Spinal cord (tissue), 10 donors: ENCODE measurements around the gene PLD6. TPM values are rescaled to one million over a fixed set of nuclear protein-coding genes. Genes with fewer than 3 reads are reported as not detected.
A peak's percentile ranks its signal among the peaks of the same experiment; 100 is the strongest.
"Not testable (repeated sequence)": the region's sequence is repeated elsewhere in the genome, so short reads cannot be mapped to it uniquely, and the experiment has no call there.

ENCODE experiments used
- DNase-seq, 6 donors: peaks; one replicate each; pipeline versions ENCODE4 v3.0.0 to v3.0.0-alpha.2; 2013 to 2015; ENCODE audit warnings: low spot score in 6 of 6, low read depth in 4 of 6
- H3K27ac ChIP-seq: one replicate; pipeline ENCODE4 v1.5.1; 2013; ENCODE audit warnings: low read depth, low read length, control low read depth
- H3K27me3 ChIP-seq: one replicate; pipeline ENCODE4 v1.6.1; 2013; ENCODE audit warnings: low read length; ENCODE audit not compliant: control insufficient read depth, insufficient read depth
- H3K36me3 ChIP-seq: one replicate; pipeline ENCODE4 v1.6.1; 2013; ENCODE audit warnings: low read length; ENCODE audit not compliant: control insufficient read depth, insufficient read depth
- H3K4me1 ChIP-seq: one replicate; pipeline ENCODE4 v1.6.1; 2013; ENCODE audit warnings: low read length; ENCODE audit not compliant: control insufficient read depth, insufficient read depth
- H3K4me3 ChIP-seq: one replicate; pipeline ENCODE4 v1.5.1; 2013; ENCODE audit warnings: low read depth, low read length, control low read depth
- H3K9me3 ChIP-seq: one replicate; pipeline ENCODE4 v1.6.1; 2013; ENCODE audit warnings: low read length; ENCODE audit not compliant: control insufficient read depth, insufficient read depth
- WGBS: methylation state at CpG from one replicate; pipeline ENCODE4 v1.1.5; 2013; ENCODE audit warnings: missing lambda C conversion rate; ENCODE audit not compliant: insufficient coverage; 5-methylcytosine and 5-hydroxymethylcytosine counted together
- long read RNA-seq, 4 donors: transcript quantifications; one replicate each; lab custom pipeline, GENCODE V29; 2026
- polyA plus RNA-seq, 2 donors: library from polyadenylated mRNA; unstranded; fragments of 120-200 nt; gene quantifications; one replicate each; pipeline ENCODE4 v1.2.1, GENCODE V29; 2013; ENCODE audit not compliant: insufficient read length in 2 of 2
- total RNA-seq, 2 donors: library from RNA; depleted of rRNA in 1 of 2; stranded (reverse); fragments of 120-200 nt in 1 of 2; fragments of >200 nt in 1 of 2; gene quantifications; one replicate each; pipeline versions ENCODE4 v1.2.3 to v1.2.4, GENCODE V29; 2013 to 2014
- donor health status: healthy.

PLD6 gene
- total RNA-seq (10 to 100 TPM; 10.2 to 11.0 TPM), polyA plus RNA-seq (10 to 100 TPM; 12.6 to 14.7 TPM)
- long read RNA-seq, donor 1, partial matches to known transcripts = 0 of 4 reads
- long read RNA-seq, donor 1, other reads (novel, unspliced or antisense) = 0 of 4 reads
- long read RNA-seq, donor 2, partial matches to known transcripts = 0 of 1 reads
- long read RNA-seq, donor 2, other reads (novel, unspliced or antisense) = 0 of 1 reads
- long read RNA-seq, donor 3 = 0 reads
- long read RNA-seq, donor 4, partial matches to known transcripts = 0 of 1 reads
- long read RNA-seq, donor 4, other reads (novel, unspliced or antisense) = 0 of 1 reads

DNA sequence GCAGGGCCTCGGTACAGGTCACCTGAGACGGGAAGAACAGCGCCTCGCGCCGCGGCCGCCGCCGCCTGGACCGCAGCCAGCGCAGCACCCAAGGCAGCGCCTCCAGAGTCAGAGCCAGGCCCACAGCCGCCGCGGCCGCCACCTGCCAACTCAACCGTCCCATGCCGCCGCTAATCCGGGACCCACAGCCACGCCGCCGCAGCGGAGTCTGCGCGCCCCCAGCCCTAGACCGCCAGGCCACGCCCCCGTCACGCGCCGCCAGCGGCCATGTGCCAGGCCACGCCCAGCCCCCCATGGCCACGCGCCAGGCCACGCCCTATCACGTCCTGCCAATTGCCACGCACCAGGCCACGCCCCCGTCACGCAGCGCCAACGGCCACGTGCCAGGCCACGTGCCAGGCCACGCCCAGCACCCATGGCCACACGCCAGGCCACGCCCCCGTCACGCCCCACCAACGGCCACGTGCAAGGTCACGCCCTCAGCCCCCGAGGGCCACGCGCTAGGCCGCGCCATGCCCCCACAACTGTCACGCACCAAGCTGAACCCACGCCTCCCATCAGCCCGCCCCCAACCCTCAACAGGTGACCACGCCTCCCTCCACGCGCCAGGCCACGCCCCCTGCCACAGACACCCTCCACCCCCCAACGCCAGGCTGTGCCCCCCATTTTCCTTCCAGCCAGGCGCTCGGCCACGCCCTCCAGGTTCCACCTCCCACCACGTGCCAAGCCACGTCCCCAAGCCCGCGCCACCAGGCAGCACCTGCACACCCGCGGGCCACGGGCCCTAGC is at the start of gene PLD6:
TSS of gene PLD6 (minus strand) at position 210 of the 789 bp plus-strand sequence. CDS start at position 163, 47 bp downstream.
- Histone ChIP-seq H3K9me3 (no peaks in the 10 kb centered on the region), H3K27ac (peak within 1 kb of the TSS; percentile 70), H3K27me3 (no peaks in the 10 kb centered on the region), H3K4me1 (peaks cover 34% of the 10 kb centered on the region), H3K36me3 (peaks cover 33% of the 10 kb centered on the region), H3K4me3 (peak within 1 kb of the TSS; percentile 58)
- WGBS = 30% methylated on average over 71 of the region's 78 CpGs
- DNase-seq = peak in 4 of 6 donors; percentile 36 to 93 (median 64)

DNA sequence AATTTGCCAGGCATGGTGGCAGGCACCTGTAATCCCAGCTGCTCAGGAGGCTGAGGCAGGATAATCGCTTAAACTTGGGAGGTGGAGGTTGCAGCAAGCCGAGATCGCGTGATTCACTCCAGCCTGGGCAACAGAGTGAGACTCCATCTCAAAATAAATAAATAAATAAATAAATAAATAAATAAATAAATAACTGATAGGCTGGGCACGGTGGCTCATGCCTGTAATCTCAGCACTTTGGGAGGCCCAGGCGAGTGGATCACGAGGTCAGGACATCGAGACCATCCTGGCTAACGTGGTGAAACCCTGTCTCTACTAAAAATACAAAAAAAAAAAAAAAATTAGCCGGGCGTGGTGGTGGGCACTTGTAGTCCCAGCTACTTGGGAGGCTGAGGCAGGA is 49.6 kb upstream of the PLD6 start:
- H3K9me3 ChIP-seq, H3K27me3 ChIP-seq, H3K27ac ChIP-seq, H3K4me1 ChIP-seq, DNase-seq, H3K4me3 ChIP-seq: not testable (repeated sequence)
- peaks cover 70% of the 10 kb centered on the region for H3K36me3 ChIP-seq
- WGBS = 87% methylated on average over 3 of the region's 11 CpGs

DNA sequence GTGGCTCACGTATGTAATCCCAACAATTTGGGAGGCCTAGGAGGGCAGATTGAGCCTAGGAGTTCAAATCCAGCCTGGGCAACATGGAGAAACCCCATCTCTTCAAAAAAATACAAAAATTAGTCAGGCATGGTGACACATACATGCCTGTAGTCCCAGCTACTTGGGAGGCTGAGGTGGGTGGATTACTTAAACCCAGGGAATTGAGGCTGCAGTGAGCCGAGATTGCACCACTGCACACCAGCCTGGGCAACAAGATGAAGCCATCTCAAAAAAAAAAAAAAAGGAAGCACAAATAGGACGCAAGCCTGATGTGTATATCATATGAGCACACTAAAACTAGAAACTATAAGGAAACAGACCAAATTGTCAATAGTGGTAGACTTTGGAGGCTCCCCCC is 47.9 kb upstream of the PLD6 start:
- Histone ChIP-seq H3K27ac (no peak overlapping the region), H3K4me1 (no peaks in the 10 kb centered on the region), H3K4me3 (no peak overlapping the region), H3K9me3 (no peaks in the 10 kb centered on the region), H3K27me3 (no peaks in the 10 kb centered on the region), H3K36me3 (peaks cover 67% of the 10 kb centered on the region)
- no peak for DNase-seq
- 80% methylated on average over 1 of the region's 3 CpGs for WGBS

GRCh38 chr17:17253406-17253805 is 47.3 kb upstream of the PLD6 start:
- H3K27me3 ChIP-seq = no peaks in the 10 kb centered on the region
- no peak overlapping the region for H3K27ac ChIP-seq
- H3K4me3 ChIP-seq = no peak overlapping the region
- 100% methylated on average over 2 of the region's 3 CpGs for WGBS
- no peak for DNase-seq
- peaks cover 65% of the 10 kb centered on the region for H3K36me3 ChIP-seq
- no peaks in the 10 kb centered on the region for H3K9me3 ChIP-seq
- no peaks in the 10 kb centered on the region for H3K4me1 ChIP-seq

GRCh38 chr17:17252149-17252661 is 46.1 kb upstream of the PLD6 start:
- 79% methylated on average over 7 of the region's 9 CpGs for WGBS
- H3K9me3 ChIP-seq = no peaks in the 10 kb centered on the region
- peaks cover 66% of the 10 kb centered on the region for H3K36me3 ChIP-seq
- no peak for DNase-seq
- no peak overlapping the region for H3K27ac ChIP-seq
- H3K4me1 ChIP-seq = no peaks in the 10 kb centered on the region
- no peaks in the 10 kb centered on the region for H3K27me3 ChIP-seq
- no peak overlapping the region for H3K4me3 ChIP-seq

- H3K36me3 ChIP-seq = peaks cover 36% of the 10 kb centered on the region
- H3K27ac ChIP-seq = no peak overlapping the region
- no peak for DNase-seq
- WGBS = 100% methylated on average over 1 of the region's 3 CpGs
- H3K4me3 ChIP-seq = no peak overlapping the region
- no peaks in the 10 kb centered on the region for H3K9me3 ChIP-seq
- H3K4me1 ChIP-seq = no peaks in the 10 kb centered on the region
- H3K27me3 ChIP-seq = no peaks in the 10 kb centered on the region
Observed at GRCh38 chr17:17246879-17247278, 40.7 kb upstream of the PLD6 start.

GRCh38 chr17:17243163-17243562 is 37.0 kb upstream of the PLD6 start:
- Histone ChIP-seq H3K9me3 (no peaks in the 10 kb centered on the region), H3K36me3 (peaks cover 16% of the 10 kb centered on the region), H3K4me1 (peaks cover 4% of the 10 kb centered on the region), H3K27me3 (no peaks in the 10 kb centered on the region), H3K4me3 (no peak overlapping the region), H3K27ac (no peak overlapping the region)
- WGBS = 96% methylated on average over 4 of the region's 6 CpGs
- DNase-seq = no peak

- peaks cover 9% of the 10 kb centered on the region for H3K4me1 ChIP-seq
- WGBS = 95% methylated on average over 7 of the region's 7 CpGs
- H3K9me3 ChIP-seq = no peaks in the 10 kb centered on the region
- no peak for DNase-seq
- no peak overlapping the region for H3K27ac ChIP-seq
- peaks cover 7% of the 10 kb centered on the region for H3K36me3 ChIP-seq
- H3K4me3 ChIP-seq = no peak overlapping the region
- no peaks in the 10 kb centered on the region for H3K27me3 ChIP-seq
Observed at GRCh38 chr17:17242246-17242645, 36.1 kb upstream of the PLD6 start.

DNA sequence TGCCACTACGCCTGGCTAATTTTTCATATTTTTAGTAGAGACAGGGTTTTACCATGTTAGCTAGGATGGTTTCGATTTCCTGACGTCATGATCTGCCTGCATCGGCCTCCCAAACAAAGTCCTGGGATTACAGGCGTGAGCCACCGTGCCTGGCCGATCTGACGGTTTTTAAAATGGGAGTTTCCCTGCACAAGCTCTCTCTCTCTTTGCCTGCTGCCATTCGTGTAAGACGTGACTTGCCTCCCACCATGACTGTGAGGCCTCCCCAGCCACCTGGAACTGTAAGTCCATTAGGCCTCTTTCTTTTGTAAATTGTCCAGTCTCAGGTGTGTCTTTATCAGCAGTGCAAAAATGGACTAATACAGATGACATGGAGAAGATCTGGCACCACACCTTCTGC is 35.5 kb upstream of the PLD6 start:
- peaks cover 7% of the 10 kb centered on the region for H3K36me3 ChIP-seq
- DNase-seq = no peak
- H3K4me3 ChIP-seq = no peak overlapping the region
- WGBS = 86% methylated on average over 10 of the region's 10 CpGs
- H3K9me3 ChIP-seq = no peaks in the 10 kb centered on the region
- no peak overlapping the region for H3K27ac ChIP-seq
- no peaks in the 10 kb centered on the region for H3K27me3 ChIP-seq
- peaks cover 9% of the 10 kb centered on the region for H3K4me1 ChIP-seq
